HG03097 (cell line): ENCODE data around the gene TDRD6.

Experiments used
- ATAC-seq: cut with Tn5 transposase; IDR thresholded peaks from one replicate; pipeline ENCODE4 v1.9.1; 2021; ENCODE audit not compliant: unreplicated experiment, low FRiP score

The TDRD6 gene

GRCh38 chr6:46688117-46688965 lies 656 bp downstream of the TDRD6 start:
- ATAC-seq, result no peak

GRCh38 chr6:46688966-46689335 lies 1.3 kb downstream of the TDRD6 start:
- ATAC-seq, result no peak

GRCh38 chr6:46689657-46690056 lies 2.0 kb downstream of the TDRD6 start:
- ATAC-seq, result no peak

GRCh38 chr6:46690141-46690755 lies 2.6 kb downstream of the TDRD6 start:
- ATAC-seq, result no peak

GRCh38 chr6:46690911-46691451 lies 3.3 kb downstream of the TDRD6 start:
- no peak for ATAC-seq

- no peak for ATAC-seq
Measured at GRCh38 chr6:46699970-46700369, 12.3 kb downstream of the TDRD6 start.

- ATAC-seq, result no peak
Measured at GRCh38 chr6:46704562-46704961, 16.9 kb downstream of the TDRD6 start.

GRCh38 chr6:46706464-46706863 lies 18.8 kb downstream of the TDRD6 start:
- ATAC-seq, result no peak

GRCh38 chr6:46711491-46711890 lies 23.8 kb downstream of the TDRD6 start:
- ATAC-seq, result no peak

GRCh38 chr6:46715141-46715540 lies 27.5 kb downstream of the TDRD6 start:
- no peak for ATAC-seq

- ATAC-seq, result no peak
Measured at GRCh38 chr6:46719099-46719498, 31.4 kb downstream of the TDRD6 start.

- no peak for ATAC-seq
Measured at GRCh38 chr6:46720401-46720800, 32.7 kb downstream of the TDRD6 start.

- ATAC-seq, result no peak
Measured at GRCh38 chr6:46729787-46730326, 42.2 kb downstream of the TDRD6 start.

- no peak for ATAC-seq
Measured at GRCh38 chr6:46730921-46731461, 43.3 kb downstream of the TDRD6 start.

- ATAC-seq, result no peak
Measured at GRCh38 chr6:46733341-46733801, 45.7 kb downstream of the TDRD6 start.

GRCh38 chr6:46734867-46735719 lies 47.4 kb downstream of the TDRD6 start, which contains the start of gene PLA2G7:
Gene PLA2G7 (minus strand): TSS chr6:46735375. CDS start chr6:46722891, 12,484 bp downstream.
- ATAC-seq, result no peak

GRCh38 chr6:46735720-46736031 lies 48.0 kb downstream of the TDRD6 start:
- ATAC-seq, result no peak

GRCh38 chr6:46736906-46737305 lies 49.2 kb downstream of the TDRD6 start:
- no peak for ATAC-seq

GRCh38 chr6:46741482-46741881 lies 53.8 kb downstream of the TDRD6 start:
- ATAC-seq, result no peak

GRCh38 chr6:46741910-46742309 lies 54.2 kb downstream of the TDRD6 start:
- no peak for ATAC-seq
